ENCODE results near the gene SCARF1.

SCARF1 gene

DNA sequence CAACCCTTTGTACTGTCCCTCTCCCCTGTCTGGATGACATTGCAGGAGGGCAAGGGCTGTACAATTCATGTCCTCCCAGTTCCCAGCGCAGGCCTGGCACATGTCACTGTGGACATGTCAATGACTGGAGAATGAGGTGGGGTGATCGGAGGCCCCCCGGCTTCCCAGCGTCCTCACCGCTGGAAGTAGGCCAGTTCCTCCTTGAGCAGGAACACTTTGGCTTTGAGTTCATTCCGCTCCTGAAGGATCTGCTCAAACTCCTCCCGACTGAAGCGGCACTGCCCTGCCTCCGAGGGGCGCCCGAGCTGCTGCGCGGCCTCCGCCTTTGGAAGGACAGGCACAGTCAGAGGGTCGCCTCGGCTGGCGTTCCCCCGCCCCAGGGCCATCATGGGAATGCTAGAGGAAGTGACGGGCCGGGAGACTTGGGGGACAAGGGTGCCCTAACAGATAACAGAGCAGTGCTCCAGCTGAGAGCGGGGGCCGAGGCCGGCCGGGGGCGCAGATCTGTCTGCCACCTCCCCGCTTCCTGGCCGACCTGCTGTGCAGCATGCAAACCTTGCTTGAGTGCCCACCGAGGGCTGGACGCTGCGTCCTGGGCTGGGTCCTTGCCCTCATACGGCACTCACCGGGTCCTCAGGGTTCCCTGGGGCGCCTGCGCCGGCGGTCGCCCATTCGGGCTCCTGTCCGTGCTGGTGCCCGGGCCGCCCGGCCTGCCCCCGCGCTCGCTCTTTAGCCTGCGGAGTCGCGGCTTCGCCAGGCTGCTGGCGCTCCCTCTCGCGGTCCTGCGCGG lies 2.8 kb upstream of the SCARF1 start:
- no peak for DNase-seq

DNA sequence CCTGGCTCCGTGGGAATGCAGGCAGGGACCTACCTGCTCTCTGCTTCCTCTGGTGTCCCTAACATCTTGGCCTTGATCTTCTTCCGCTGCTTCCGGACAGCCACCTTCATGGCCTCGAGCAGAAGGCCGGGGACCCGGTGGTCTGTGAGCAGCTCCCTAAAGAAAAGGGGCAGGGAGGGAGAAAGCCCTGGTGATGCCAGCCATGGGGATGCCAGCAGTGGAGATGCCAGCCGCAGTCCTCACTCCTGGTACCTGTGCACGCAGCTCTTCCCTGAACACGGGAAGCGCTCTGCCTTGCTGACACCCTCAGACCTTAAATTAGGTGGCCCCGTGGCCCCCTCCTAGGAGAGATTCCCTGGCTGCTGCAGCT lies 2.3 kb upstream of the SCARF1 start:
- no peak for DNase-seq

DNA sequence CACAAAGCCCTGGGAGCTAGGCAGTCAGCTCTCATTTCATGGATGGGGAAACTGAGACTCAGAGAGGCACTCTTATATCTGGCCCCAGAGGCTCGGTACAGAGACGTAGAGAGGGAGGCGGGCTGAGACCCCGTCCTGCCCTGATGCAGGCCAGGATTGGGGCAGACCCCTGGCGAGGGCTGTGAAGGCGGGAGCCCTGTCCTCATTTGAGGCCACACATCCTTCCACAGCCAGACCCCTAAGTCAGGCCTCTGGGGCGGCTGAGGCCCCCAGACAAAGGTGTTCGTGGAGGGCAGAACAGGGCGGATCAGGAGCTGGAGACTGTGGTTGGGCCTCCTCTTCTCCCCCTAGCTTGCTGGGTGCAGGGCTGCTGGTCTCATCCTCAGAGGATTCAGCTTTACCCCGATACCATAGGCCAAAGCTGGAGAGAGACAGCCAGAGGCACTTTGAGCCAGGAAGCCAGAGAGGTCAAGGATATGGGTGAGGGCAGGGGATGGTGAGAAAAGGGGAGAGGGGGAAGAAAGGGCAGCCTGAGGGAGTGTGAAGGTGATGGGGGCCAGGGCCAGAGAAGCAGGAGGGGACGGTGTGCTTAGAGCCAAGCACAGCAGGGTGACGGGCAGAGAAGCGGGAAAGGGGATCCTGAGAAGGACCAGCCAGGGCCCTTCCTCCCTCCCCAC lies 805 bp upstream of the SCARF1 start:
- DNase-seq, result no peak

DNA sequence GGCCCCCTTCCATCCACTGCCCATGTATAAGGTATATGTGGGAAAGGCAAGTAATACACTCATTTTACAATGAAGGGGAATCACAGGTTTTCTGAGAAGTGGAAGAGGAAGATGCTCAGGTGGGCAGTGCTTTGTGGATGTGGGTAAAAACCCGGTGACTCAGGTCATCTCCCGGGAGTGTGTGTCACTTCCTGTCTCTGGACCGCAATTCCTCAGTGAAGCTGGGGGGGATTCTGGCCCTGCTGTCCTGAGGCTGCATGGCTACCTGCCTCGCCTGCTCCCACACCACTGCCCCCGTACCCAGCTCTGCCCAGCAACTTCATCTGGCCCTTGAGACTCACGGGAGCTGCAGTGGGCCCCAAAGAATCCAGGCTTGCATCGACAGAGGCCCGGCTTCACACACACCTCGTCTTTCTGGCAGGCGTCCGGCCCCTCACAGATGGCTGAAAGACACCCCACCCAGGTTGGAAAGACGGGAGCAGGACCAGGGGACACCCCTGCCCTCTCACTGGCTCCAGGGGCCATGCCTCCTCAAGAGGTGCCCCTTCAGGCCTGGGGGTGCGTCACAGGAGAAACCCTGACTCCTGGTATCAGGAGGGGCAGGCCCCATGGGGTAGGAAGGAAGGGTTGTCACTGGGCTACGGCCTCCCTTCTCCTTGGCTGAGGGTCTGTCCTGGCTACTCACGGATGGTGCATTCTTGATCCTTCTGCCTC lies 882 bp downstream of the SCARF1 start:
- peak; percentile 53 for DNase-seq

DNA sequence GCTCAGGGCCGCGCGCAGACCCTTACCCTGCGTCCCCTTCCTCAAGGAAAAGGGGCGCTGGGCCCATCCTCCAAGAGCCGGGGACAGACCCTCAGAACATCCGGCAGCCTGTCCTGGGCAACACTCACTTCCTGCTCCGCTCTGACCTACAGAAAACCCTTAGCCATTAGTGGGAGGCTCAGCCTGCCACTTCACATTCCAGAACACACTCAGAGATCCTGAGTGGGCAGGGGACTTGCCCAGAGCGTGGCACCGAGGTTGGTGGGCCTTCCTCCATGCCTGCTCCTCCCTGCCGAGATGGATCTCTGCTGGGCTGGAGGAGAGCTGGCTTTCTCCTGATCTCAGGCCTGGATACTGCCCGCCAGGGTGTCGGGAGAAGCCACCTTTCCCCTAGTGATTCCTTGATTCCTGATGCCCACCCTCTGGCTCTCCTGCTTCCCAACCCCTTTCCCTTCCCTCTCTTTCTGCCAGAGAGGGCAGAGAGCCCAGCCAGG lies 1.5 kb downstream of the SCARF1 start:
- no peak for DNase-seq

DNA sequence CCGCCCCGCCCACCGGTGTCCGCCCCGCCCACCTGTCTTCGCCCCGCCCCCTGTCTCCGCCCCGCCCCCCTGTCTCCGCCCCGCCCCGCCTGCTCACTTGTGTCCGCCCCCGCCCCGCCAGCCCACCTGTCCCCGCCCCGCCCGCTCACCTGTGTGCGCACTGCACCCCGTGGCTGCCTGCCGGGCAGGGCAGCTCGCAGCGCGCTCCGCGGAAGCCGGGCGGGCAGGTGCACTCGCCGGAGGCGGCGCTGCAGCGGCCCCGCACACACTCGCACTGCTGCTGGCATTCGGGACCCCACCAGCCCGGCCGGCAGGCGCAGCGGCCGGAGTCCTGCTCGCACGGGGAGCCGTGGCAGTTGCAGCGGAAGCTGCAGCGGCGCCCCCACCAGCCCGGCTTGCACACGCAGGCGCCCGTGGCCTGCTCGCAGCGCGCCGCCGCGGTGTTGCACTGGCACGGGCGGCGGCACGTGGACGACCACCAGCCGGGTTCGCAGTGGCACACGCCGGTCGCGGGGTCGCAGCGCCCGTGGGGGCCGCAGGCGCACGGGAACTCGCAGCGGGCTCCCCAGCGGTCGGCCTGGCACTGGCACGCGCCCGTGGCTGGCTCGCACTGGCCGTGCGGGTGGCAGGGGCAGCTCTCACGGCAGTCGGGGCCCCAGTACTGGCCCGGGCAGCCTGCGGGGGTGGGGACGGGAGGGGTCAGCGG lies 2.1 kb downstream of the SCARF1 start:
- peak; percentile 53 for DNase-seq

DNA sequence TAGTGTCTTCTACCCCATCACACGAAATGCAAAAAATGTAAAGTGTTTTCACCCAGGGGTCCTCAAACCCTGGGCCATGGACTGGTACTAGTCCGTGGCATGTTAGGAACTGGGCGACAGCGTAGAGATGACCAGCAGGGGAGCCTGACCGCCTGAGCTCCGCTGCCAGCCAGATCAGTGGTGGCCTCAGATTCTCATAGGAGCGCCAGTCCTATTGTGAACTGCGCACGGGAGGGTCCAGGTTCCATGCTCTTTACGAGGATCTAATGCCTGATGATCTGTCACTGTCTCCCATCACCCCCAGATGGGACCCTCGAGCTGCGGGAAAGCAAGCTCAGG lies 4.5 kb downstream of the SCARF1 start:
- no peak for DNase-seq

DNA sequence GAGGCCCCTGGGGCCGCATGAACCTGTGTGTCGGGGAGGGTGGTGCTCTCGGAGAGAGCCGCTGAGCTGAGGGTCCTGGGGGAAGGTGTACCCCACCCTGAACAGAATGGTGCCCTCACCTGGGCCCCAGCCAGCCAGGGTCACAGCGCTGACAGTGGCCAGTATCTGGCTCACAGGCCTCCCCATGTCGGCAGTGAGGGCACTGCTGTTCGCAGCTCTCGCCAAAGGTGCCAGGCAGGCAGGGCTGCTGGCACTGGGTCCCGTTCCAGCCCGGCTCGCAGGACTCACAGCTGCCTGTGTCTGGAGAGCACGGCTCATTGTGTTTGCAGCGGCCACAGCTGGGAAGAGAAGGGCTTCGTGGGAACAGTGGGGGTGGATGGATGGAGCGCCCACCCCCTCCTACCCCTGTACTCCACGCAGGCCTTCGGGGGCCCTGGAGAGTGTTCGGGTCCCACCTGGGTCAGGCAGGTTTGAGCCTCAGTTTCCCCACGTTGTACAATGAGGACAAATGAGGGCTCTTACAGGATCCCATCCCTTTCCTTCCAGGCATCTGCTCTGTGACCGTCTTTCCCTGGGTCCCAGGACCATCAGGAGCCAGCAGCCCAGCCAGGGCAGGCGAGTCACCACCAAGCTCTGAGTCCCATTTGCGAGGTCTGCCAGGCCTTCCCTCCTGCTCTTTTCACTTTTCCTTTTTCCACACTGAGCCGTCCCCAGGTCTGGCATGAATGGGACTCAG lies 5.0 kb downstream of the SCARF1 start:
- no peak for DNase-seq

DNA sequence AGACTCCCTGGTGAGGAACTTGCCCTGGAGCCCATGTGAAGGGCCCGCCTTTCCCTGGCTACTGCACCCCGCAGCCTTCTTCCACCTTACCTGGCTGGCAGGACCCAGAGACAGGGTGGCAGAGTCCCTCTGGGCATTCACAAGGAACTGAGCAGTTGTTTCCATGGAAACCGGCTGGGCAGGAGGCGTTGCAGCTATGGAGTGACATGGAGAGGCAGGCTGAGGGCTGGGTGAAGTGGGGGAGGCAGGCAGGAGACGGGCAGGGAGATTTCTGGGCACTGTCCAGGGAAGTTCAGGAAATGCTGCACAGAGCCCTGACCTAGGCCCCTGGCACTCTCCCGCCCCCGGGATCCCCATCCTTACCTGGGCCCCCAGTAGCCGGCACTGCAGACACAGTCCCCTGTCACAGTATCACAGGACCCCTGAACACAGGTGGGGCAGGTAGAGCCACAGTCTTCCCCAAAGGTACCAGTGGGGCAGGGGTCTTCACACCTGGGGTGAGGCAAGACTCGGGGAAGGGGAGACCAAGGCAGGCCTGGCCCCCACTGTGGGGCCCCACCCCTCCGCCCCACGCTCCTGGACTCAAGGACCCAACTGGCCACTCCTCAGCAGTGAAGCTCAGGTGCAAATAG lies 5.9 kb downstream of the SCARF1 start:
- DNase-seq, result no peak

DNA sequence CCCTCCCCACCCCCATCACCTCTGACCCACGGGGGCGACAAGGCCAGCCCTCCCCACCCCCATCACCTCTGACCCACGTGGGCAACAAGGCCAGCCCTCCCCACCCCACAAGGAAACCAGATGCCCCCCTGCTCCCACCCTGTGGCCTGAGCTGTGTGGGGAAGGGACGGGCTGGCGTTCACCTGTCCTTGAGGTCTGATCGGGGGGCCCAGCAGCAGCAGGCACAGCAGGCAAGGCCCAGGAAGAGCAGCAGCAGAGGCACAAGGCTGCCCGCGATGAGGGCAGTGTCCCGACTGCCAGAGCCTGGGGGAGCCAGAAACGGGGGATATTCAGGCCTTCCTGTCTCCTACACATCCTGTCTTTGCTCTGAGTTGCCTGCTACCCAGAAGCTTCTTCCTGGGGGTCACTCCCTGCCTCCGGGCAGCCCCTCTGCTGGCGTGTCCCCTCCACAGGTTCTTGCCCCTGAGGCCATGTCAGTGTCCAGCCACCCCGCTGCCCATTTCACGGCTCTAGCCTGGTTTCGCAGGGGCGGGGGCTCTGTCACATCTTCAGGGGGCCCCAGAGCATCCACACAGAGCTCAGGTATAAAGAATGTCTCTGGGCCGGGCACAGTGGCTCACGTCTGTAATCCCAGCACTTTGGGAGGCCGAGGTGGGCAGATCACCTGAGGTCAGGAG lies 6.8 kb downstream of the SCARF1 start:
- no peak for DNase-seq

DNA sequence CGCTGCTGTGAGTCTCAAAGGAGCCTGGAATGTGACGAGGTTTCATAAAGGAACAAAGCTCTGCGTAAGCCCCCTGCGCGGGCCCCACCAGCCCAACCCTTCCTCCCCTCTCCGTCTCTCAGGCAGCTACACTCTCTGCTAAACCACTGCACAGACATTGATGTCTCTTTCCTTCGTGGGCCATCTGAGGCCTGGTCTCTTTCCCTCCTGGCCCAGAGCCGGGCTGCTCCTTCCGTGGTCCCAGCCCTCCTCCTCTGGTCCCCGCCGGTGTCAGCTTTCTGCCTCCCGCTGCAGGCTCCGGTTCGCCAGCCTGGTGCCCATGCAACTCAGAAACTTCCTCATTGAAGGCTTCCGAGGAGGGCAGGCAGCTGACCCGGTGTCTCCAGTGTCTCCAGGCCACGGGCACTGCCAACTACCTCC lies 7.4 kb downstream of the SCARF1 start:
- no peak for DNase-seq

DNA sequence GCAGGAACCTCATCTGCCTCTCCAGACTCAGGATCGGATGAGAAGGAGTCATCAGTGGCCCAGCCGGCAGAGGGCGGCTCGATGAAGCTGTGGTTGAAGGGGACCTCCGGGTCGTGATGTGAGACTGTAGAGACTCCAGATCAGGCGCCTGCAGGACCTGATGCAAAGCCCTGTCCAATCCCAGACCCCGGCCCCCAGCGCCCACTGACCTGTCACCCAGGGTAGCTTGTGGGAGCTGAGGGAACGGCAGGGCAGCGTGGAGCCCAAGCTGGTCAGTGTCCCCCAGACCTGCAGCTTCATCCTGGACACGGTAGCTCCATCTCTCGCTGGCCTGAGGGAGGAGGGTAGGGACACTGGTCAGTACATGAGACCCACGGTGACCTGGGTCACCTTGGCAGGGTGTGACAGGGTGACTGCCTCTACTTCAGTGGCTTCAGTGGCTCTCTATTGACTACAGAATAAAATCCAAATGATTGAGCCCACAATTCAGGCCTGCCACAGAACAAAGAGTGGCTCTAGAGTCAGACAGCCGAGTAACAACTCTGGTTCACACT lies 8.7 kb downstream of the SCARF1 start:
- DNase-seq, result no peak

DNA sequence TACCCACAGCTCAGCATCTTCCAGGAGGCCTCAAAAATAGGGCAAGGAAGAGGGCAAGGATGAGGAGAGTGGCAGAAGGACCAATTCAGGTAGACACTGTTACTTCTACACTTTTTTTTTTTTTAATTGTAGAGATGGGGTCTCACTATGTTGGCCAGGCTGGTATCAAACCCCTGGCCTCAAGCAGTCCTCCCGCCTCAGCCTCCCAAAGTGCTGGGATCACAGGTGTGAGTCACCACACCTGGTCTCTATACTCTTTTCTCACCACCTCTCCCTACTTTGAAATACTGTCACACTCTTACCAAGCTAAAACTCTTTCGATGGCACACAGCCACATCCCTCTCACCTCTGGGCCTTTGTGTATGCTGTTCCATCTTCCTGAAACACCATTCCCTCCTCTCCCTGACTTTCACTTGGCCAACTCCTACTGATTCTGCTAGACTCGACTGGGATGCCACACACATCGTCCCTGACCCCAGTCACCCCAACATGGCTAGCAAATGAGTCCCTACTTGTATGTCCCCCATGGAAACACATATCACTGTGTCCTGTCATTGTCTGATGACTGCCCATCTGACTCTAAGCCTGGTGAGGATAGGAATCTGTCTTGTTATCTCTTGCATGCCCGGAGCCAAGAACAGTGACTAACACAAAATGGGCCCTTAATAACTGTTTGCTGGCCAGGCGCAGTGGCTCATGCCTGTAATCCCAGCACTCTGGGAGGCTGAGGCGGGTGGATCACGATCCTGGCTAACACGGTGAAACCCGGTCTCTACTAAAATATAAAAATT lies 9.7 kb downstream of the SCARF1 start:
- DNase-seq, result no peak

DNA sequence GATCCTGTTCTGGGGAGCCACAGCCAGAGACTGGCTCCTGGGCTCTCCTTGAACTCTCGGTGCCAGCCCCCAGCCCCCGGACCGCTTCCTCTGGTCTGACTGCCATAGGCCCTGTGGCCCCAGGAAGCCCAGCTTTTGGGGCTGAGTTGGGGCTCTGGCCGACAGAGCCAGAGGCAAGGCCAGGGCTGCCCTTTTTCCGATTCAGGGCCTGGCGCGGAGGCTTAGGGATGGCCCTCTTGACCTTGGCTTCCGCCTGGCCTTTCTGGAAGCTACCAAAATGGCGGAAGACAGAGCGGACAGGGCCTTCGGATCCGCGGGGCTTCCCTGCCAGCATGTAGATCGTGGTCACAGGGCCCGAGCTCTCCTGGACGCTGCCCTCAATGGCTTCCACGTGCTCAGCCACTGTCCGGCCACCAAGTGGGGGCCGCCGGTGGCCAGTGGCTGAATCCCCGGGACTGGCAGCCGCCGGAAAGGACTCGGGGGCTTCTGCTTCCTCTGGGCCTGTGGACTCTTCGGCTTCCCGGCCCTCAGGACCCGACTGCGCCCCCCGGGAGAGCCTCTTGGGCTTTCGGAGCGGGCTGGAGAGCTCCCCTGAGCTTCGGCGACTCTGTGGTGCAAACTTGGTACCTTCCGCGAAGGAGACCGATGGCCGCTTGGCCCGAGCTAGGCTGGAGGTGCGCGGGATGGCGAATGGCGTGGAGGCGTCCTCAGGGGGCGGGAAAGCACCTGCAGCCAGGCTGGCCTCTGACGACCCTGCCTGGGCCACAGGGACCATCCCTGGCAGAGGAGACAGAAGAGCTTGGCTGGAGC lies 10.5 kb downstream of the SCARF1 start:
- no peak for DNase-seq

DNA sequence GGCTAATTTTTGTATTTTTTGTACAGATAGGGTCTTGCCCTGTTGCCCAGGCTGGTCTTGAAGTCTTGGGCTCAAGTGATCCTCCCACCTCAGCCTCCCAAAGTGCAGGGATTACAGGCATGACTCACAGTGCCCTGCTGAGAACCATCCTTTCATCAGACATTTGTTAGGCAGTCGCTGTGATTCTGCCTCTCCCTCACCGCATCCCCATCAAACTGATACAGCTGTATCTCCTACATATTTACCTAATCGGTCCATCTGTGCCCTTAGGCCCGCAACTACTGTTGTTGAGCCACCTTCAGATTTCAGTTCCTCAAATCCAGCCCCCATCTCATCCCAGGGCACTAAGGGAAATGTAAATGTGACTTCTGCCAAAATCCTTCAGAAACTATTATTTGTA lies 14.9 kb downstream of the SCARF1 start:
- DNase-seq, result no peak

DNA sequence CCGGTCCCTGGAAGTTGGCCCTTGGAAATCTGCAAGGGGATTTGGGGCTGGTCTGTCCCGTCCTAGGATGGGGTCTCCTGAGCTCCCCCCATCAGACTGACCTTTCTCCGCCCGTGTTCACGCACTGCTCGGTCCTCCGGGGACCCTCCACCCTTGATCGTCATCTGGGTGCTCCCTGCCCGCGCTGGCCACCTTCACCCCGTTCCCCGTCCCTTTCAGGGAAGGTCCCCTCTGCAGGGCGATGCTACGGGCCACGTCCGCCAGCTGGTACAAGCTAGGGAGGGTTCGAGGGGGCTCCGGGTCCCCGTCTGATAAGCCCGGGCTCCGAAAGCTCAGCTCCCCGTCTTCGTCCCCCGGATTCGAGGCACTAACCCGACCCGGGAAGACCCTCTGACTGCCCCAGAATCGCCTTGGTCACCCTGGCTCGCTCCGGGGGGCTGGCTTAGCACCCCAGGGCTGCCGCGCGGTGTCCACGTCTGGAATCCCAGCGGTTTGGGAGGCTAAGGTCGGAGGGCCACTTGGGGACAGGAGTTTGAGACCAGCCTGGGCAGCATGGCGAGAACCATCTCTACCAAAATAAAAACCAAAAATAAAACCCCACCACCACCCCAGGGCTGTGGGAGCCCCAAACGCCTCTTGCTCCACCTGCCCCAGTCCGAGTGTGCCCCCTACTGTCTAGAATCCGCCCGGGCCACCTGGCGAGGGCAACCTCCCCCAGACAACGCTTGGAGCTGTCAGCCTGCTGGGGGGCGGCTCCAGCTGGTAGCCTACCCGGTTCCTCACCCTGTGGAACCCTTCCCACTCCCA lies 15.8 kb downstream of the SCARF1 start:
- peak; percentile 83 for DNase-seq

DNA sequence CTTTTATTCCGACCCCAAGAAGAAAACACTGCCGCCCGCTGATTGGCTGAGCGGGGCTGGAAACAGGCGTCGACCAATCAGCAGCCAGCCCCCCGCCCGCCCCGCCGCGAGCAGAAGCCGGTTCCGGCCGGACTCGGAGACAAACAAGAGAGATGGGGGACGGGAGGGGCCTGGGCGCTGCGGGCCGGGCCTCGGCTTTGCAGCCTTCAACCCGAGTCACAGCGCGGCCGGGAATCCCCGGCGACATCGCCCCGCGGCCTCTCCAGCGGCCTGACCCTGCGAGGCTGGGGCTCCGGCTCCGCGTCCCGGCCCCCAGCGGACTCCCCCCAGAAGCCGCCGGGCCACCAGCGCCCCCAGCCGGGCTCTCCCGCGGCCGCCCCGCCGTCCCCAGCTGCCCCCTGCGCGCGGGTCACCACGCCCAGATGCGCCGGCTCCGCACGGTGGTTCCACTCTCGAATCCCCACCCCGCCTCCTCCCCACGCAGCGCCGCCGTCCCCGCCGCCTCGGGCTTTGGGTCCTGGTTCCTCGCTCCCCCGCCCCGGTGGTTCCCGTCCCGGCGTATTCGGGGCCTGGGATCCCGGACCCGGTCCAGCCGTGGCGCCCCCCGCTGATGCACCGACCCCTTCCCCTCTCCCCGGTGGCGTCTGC lies 16.6 kb downstream of the SCARF1 start:
- DNase-seq, result peak; percentile 90
